Ascending aorta (tissue), 2 donors: Measurements from ENCODE around the gene PABPN1L. TPM values are rescaled to one million over a fixed set of nuclear protein-coding genes. Genes with fewer than 3 reads are reported as not detected.

Experiments
- DNase-seq, 2 donors: peaks; one replicate each; pipeline ENCODE4 v3.0.0-alpha.2; 2019; ENCODE audit warnings: low spot score in 2 of 2
- H3K27ac ChIP-seq, 2 donors: fragments of 200-600 bp; sonication (generic); one replicate each; pipeline ENCODE4 v1.5.1; 2016 to 2017; ENCODE audit warnings: mild to moderate bottlenecking in 1 of 2
- H3K27me3 ChIP-seq: fragments of 200-600 bp; sonication (generic); one replicate; pipeline ENCODE4 v1.5.1; 2017
- H3K36me3 ChIP-seq, 2 donors: fragments of 200-600 bp; sonication (generic); one replicate each; pipeline ENCODE4 v1.5.1; 2016
- H3K4me1 ChIP-seq, 2 donors: fragments of 200-600 bp; sonication (generic); one replicate each; pipeline ENCODE4 v1.5.1; 2016 to 2017; ENCODE audit warnings: mild to moderate bottlenecking in 1 of 2
- H3K4me3 ChIP-seq, 2 donors: fragments of 200-600 bp; sonication (generic); one replicate each; pipeline ENCODE4 v1.5.1; 2016 to 2017; ENCODE audit warnings: mild to moderate bottlenecking in 1 of 2
- H3K9me3 ChIP-seq, 2 donors: fragments of 200-600 bp; sonication (generic); one replicate each; pipeline ENCODE4 v1.5.1; 2016
- intact Hi-C: fragments of 100-400 bp; cut with DNase I; formaldehyde crosslinking; loops from one replicate; pipeline ENCODE4 v1.15.1; 2023
- total RNA-seq: library from RNA; depleted of rRNA; stranded (reverse); fragments of >200 nt; gene quantifications from one replicate; pipeline ENCODE4 v1.1.0, GENCODE V29; 2016
- TF ChIP-seq, protein P1 (sequence below), 3 experiments: fragments of 200-600 bp in 2 of 3; fragments of 450-650 bp in 1 of 3; sonication (generic) in 2 of 3; IDR thresholded peaks; one replicate each; pipeline ENCODE4 v1.5.1; 2016 to 2019; ENCODE audit warnings: antibody characterized with exemption in 3 of 3, mild to moderate bottlenecking in 1 of 3, moderate library complexity in 1 of 3

Gene PABPN1L
- total RNA-seq, 1 donor from 2014 or later: not detected

DNA sequence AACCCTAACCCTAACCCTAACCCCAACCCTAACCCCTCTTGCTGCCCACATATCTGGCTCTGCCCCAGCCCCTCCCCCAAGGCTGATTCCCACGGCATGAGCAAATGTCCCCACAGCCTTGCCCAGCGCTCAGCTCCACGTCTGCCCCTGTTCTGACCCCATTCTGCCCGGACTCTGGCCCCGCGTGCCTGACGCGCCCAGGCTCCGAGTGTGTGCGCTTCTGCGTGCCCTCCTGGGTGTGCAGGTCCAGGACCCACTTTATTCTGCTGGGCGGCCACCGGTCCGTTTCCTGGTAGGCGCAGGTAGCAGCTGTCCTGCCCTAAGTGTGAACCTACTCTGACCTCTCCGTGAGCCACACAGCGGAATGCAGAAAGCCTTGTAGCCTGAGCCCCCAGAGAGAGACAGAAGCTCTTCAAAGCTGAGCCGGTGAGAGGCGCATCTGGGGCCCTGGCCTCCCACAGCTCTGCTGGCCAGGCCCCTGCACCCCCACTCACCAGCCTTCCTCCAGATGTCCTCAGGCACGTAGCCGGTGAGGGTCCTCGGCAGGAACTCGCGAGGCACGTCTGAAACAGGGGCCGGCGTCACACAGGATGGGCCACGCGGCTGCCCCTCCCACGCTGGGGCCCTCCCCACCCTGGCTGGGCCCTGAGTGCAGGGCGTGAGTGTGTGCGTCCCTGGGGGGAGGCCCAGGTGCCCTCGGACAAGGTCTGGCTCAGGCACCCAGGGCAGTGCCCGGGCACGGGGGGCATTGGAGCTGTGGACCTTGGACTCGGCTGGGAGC lies 14.0 kb upstream of the PABPN1L start:
- Histone ChIP-seq H3K4me3 (no peak overlapping the region), H3K4me1 (no peaks in the 10 kb centered on the region), H3K9me3 (no peaks in the 10 kb centered on the region), H3K27me3 (no peaks in the 10 kb centered on the region), H3K27ac (no peak overlapping the region), H3K36me3 (no peaks in the 10 kb centered on the region)
- intact Hi-C loops: no loop called here
- DNase-seq: no peak
- TF ChIP-seq, protein P1, sequence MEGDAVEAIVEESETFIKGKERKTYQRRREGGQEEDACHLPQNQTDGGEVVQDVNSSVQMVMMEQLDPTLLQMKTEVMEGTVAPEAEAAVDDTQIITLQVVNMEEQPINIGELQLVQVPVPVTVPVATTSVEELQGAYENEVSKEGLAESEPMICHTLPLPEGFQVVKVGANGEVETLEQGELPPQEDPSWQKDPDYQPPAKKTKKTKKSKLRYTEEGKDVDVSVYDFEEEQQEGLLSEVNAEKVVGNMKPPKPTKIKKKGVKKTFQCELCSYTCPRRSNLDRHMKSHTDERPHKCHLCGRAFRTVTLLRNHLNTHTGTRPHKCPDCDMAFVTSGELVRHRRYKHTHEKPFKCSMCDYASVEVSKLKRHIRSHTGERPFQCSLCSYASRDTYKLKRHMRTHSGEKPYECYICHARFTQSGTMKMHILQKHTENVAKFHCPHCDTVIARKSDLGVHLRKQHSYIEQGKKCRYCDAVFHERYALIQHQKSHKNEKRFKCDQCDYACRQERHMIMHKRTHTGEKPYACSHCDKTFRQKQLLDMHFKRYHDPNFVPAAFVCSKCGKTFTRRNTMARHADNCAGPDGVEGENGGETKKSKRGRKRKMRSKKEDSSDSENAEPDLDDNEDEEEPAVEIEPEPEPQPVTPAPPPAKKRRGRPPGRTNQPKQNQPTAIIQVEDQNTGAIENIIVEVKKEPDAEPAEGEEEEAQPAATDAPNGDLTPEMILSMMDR (IDR thresholded peaks at IDR 0.05): no peak

DNA sequence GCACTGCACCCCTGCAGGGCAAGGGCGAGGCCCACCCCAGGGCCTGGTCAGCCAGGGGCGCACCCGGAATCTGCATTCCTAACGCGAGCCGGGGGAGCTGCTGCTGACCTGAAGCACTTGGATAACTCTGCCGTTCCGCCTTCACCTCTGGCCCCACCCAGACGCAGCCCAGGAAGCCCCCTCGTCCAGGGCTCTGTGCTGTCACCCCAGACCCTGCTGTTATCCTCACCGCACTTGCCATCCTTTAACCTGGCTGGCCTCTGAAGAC lies 13.3 kb upstream of the PABPN1L start:
- no peak overlapping the region for H3K27ac ChIP-seq
- H3K27me3 ChIP-seq: no peaks in the 10 kb centered on the region
- intact Hi-C loops: no loop called here
- no peaks in the 10 kb centered on the region for H3K36me3 ChIP-seq
- H3K4me3 ChIP-seq: no peak overlapping the region
- no peaks in the 10 kb centered on the region for H3K4me1 ChIP-seq
- no peaks in the 10 kb centered on the region for H3K9me3 ChIP-seq
- DNase-seq: no peak
- TF ChIP-seq, protein P1 (IDR thresholded peaks at IDR 0.05): no peak

DNA sequence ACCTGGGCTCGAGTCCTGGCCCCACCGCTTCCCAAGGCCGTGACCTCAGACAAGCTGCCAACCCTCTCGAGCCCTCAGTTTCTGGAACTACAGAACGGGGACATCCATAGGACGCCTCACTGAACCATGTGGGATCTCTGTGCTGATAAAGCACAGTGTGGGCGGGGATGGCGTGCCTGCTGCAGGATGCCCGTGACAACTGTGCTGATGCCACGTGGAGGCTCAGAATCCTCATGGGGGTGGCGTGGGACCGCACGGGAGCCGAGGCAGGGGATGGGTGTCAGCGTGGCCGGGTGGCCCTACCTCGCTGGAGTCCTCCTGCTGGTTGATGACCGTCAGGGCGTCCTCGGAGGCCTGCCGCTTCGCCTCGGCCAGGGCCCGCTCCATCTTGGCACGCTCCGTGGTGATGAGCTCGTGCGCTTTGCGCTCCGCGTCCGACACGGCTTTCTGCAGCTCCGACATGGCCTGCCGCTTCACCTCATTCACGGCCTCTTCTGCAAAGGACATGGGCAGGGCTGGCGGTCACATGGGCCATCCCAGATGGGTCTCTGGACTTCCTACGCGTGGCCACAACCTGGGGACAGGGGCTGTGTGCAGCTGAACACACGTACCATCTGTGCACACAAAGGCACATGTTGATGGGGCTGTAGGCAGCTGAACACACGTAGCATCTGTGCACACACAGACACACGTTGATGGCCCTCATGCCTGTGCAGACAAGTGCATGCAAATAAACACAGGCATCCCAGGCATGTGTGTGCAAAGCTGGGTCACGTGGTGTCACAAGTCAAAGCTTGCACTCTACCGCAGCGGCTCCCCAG lies 12.7 kb upstream of the PABPN1L start:
- Histone ChIP-seq H3K9me3 (no peaks in the 10 kb centered on the region), H3K27ac (no peak overlapping the region), H3K4me3 (no peak overlapping the region), H3K36me3 (no peaks in the 10 kb centered on the region), H3K27me3 (no peaks in the 10 kb centered on the region), H3K4me1 (no peaks in the 10 kb centered on the region)
- TF ChIP-seq, protein P1 (IDR thresholded peaks at IDR 0.05): no peak
- intact Hi-C loops: no loop called here
- DNase-seq: no peak

DNA sequence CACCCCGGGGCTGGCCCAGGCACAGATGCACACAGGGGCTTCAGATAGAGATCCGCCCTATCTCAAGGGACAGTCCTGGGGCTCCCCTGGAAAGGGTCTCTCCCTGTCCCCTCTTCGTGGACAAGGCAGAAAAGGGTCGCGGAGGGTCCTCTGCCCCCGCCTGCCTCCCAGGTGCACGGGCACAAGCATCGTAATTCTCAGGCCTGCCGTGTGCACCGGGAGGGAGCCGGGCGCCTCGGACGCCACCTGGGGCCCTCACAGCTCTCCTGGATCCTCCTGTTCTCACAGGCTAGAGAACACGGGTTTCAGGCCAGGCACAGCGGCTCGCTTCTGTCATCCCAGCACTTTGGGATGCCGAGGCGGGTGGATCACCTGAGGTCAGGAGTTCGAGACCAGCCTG lies 11.9 kb upstream of the PABPN1L start:
- no peak for DNase-seq
- TF ChIP-seq, protein P1 (IDR thresholded peaks at IDR 0.05): no peak
- Histone ChIP-seq H3K27me3 (no peaks in the 10 kb centered on the region), H3K9me3 (no peaks in the 10 kb centered on the region), H3K36me3 (no peaks in the 10 kb centered on the region), H3K4me1 (no peaks in the 10 kb centered on the region), H3K27ac (no peak overlapping the region), H3K4me3 (no peak overlapping the region)
- intact Hi-C loops: no loop called here

DNA sequence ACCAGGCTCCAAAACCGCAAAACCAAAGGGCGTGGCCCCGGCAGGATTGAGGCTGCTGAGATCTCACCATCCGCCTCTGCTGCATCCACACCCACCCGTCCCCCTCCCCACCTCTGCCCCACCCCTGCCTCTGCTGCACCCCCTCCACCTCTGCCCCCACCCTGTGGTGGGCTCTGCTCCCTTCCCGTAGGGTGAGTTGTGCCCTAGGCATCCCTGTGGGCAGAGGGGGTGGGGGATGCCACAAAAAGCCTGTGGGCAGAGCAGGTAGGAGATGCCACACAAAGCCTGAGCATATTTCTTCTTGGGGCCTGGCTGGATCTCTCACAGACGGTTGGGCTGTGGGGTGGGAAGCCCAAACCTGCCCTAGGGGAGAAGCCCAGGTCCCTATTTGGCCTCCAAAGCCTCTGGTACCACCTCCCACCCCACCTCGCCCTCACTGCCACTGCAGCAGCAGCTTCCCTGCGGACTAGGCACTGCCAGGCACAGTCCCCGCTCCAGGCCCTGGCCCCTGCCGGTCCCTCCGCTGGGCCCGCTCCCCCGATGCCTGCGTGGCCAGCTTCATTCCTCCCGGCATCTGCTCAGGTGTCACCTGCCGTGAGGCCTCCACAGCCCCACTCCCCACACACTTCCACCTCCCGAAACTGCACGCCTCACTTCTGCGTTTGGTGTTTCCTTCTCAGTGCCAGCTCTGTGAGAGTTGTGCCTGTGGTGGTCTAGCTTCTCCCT lies 11.3 kb upstream of the PABPN1L start:
- TF ChIP-seq, protein P1 (IDR thresholded peaks at IDR 0.05): no peak
- H3K36me3 ChIP-seq: no peaks in the 10 kb centered on the region
- intact Hi-C loops: no loop called here
- no peak for DNase-seq
- no peaks in the 10 kb centered on the region for H3K27me3 ChIP-seq
- H3K4me1 ChIP-seq: no peaks in the 10 kb centered on the region
- no peak overlapping the region for H3K4me3 ChIP-seq
- H3K27ac ChIP-seq: no peak overlapping the region
- no peaks in the 10 kb centered on the region for H3K9me3 ChIP-seq
